Trophoblast cell (in vitro differentiated cells and primary cell): Measurements from ENCODE around the gene UTS2.

Source experiments
- DNase-seq, 2 donors: peaks; one replicate each; pipeline ENCODE4 v3.0.0-alpha.2; 2016
- H2AFZ ChIP-seq: 2 replicates; pipeline ENCODE4 v1.6.1; 2013; ENCODE audit warnings: low read length, moderate library complexity, mild to moderate bottlenecking; ENCODE audit not compliant: insufficient read depth, poor library complexity
- H2AK5ac ChIP-seq: 2 replicates; pipeline ENCODE4 v1.6.1; 2013; ENCODE audit warnings: mild to moderate bottlenecking, low read length
- H2BK120ac ChIP-seq: 2 replicates; pipeline ENCODE4 v1.6.1; 2013; ENCODE audit warnings: low read length, mild to moderate bottlenecking, moderate library complexity; ENCODE audit not compliant: insufficient read depth, poor library complexity
- H2BK12ac ChIP-seq: 2 replicates; pipeline ENCODE4 v1.6.1; 2013; ENCODE audit warnings: mild to moderate bottlenecking, low read length, moderate library complexity
- H2BK5ac ChIP-seq: 2 replicates; pipeline ENCODE4 v1.6.1; 2013; ENCODE audit warnings: low read length, low read depth, moderate library complexity, mild to moderate bottlenecking; ENCODE audit not compliant: poor library complexity
- H3K14ac ChIP-seq: 2 replicates; pipeline ENCODE4 v1.6.1; 2013; ENCODE audit warnings: mild to moderate bottlenecking, low read length
- H3K18ac ChIP-seq: 2 replicates; pipeline ENCODE4 v1.6.1; 2013; ENCODE audit warnings: mild to moderate bottlenecking, low read length
- H3K23ac ChIP-seq: 2 replicates; pipeline ENCODE4 v1.6.1; 2013; ENCODE audit warnings: low read length
- H3K27ac ChIP-seq: 2 replicates; pipeline ENCODE4 v1.5.1; 2013; ENCODE audit warnings: low read depth, mild to moderate bottlenecking, inconsistent platforms, low read length, moderate library complexity
- H3K27me3 ChIP-seq: 2 replicates; pipeline ENCODE4 v1.6.1; 2013; ENCODE audit warnings: inconsistent platforms, mild to moderate bottlenecking, low read length, moderate library complexity; ENCODE audit not compliant: insufficient read depth
- H3K36me3 ChIP-seq, 2 experiments: 1 replicate in 1 of 2; 2 replicates in 1 of 2; pipeline ENCODE4 v1.6.1; 2013; ENCODE audit warnings: low read length in 2 of 2, mild to moderate bottlenecking in 2 of 2, moderate library complexity in 1 of 2; ENCODE audit not compliant: insufficient read depth in 2 of 2, control insufficient read depth in 1 of 2
- H3K4ac ChIP-seq: 2 replicates; pipeline ENCODE4 v1.6.1; 2013; ENCODE audit warnings: low read depth, mild to moderate bottlenecking, low read length, moderate library complexity
- H3K4me1 ChIP-seq, 2 experiments: 1 replicate in 1 of 2; 2 replicates in 1 of 2; pipeline ENCODE4 v1.6.1; 2013; ENCODE audit warnings: low read length in 2 of 2, mild to moderate bottlenecking in 2 of 2, moderate library complexity in 1 of 2; ENCODE audit not compliant: insufficient read depth in 2 of 2, control insufficient read depth in 1 of 2
- H3K4me2 ChIP-seq: 2 replicates; pipeline ENCODE4 v1.6.1; 2013; ENCODE audit warnings: inconsistent platforms, mild to moderate bottlenecking, low read length, moderate library complexity
- H3K4me3 ChIP-seq: 2 replicates; pipeline ENCODE4 v1.5.1; 2013; ENCODE audit warnings: mild to moderate bottlenecking, low read depth, low read length, inconsistent platforms
- H3K79me1 ChIP-seq: one replicate; pipeline ENCODE4 v1.6.1; 2013; ENCODE audit warnings: low read length
- H3K79me2 ChIP-seq: 2 replicates; pipeline ENCODE4 v1.6.1; 2013; ENCODE audit warnings: low read length, mild to moderate bottlenecking; ENCODE audit not compliant: control insufficient read depth, insufficient read depth, poor library complexity
- H3K9ac ChIP-seq: 2 replicates; pipeline ENCODE4 v1.6.1; 2013; ENCODE audit warnings: mild to moderate bottlenecking, low read length
- H3K9me3 ChIP-seq: 2 replicates; pipeline ENCODE4 v1.6.1; 2013; ENCODE audit warnings: low read depth, mild to moderate bottlenecking, control low read depth, inconsistent platforms, low read length; ENCODE audit not compliant: insufficient read depth
- H4K12ac ChIP-seq: 2 replicates; pipeline ENCODE4 v1.6.1; 2013; ENCODE audit warnings: low read depth, mild to moderate bottlenecking, low read length, moderate library complexity
- H4K8ac ChIP-seq: 2 replicates; pipeline ENCODE4 v1.6.1; 2013; ENCODE audit warnings: low read depth, mild to moderate bottlenecking, low read length, moderate library complexity
- H4K91ac ChIP-seq: one replicate; pipeline ENCODE4 v1.6.1; 2013; ENCODE audit warnings: low read depth, mild to moderate bottlenecking, low read length, moderate library complexity
- WGBS: extraction: QIAGEN DNeasy Blood & Tissue Kit; methylation state at CpG from one replicate; pipeline ENCODE4 v1.1.7; 2013; ENCODE audit warnings: missing lambda C conversion rate; ENCODE audit not compliant: insufficient read length, insufficient coverage; ENCODE audit errors: extremely low coverage; 5-methylcytosine and 5-hydroxymethylcytosine counted together

The UTS2 gene

DNA sequence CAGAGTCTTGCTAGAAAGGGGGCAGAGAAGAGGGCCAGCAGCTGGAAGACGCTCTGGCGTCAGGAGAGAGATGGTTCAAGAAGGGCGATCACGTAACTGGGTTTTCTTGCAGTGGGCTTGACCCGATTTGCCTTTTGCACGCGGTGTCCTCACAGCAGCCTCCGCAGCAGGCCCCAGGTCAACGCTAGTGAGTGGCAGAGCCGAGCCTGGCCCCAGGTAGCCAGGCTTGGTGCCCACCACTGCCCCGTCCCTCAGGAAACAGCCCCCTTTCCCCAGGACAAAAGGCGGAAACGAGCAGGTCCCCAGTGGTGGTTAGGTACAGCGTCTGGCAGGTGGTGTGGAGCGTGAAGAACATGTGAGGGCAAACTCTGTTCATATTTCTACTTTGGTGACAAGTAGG lies 8.6 kb upstream of the UTS2 start:
- Histone ChIP-seq H3K27me3 (no peaks in the 10 kb centered on the region), H4K8ac (no peak overlapping the region), H2AK5ac (no peak overlapping the region), H3K4me2 (no peak overlapping the region), H3K79me2 (no peaks in the 10 kb centered on the region), H3K14ac (no peak overlapping the region), H2BK12ac (no peak overlapping the region), H2AFZ (no peak overlapping the region), H3K27ac (no peak overlapping the region), H3K4me3 (no peak overlapping the region), H4K12ac (no peak overlapping the region), H4K91ac (no peak overlapping the region), H3K4ac (no peak overlapping the region), H3K79me1 (no peaks in the 10 kb centered on the region), H2BK5ac (no peak overlapping the region), H3K4me1 (no peaks in the 10 kb centered on the region), H3K18ac (no peak overlapping the region), H3K23ac (no peak overlapping the region), H3K9ac (no peak overlapping the region), H3K36me3 (no peaks in the 10 kb centered on the region), H2BK120ac (no peak overlapping the region), H3K9me3 (no peaks in the 10 kb centered on the region)
- WGBS = no CpG with 5 or more reads among the region's 15 CpGs
- no peak for DNase-seq

DNA sequence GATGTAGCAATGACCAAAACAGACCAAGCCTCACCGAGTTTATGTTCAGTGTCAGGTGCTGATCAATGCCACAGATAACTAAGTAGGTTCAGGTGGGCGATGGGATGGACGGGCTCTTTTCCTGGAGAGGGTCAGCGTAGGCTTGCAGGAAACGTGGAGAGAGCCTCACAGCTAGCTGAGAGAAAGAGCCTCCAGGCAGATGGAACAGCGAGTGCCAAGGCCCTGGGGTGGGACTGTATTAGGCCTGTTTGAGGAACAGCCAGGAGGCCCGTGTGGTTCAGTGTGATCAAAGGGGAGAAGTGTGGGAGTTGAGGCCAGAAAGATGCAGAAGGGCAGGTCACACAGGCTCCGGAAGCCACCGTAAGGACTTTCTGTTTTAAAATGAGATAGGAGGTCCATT lies 7.3 kb upstream of the UTS2 start:
- no peak overlapping the region for H3K23ac ChIP-seq
- H3K14ac ChIP-seq = no peak overlapping the region
- H3K4me3 ChIP-seq = no peak overlapping the region
- H3K4me2 ChIP-seq = no peak overlapping the region
- WGBS = no CpG with 5 or more reads among the region's 9 CpGs
- H4K12ac ChIP-seq = no peak overlapping the region
- H2BK12ac ChIP-seq = no peak overlapping the region
- no peaks in the 10 kb centered on the region for H3K36me3 ChIP-seq
- H3K79me2 ChIP-seq = no peaks in the 10 kb centered on the region
- no peak overlapping the region for H3K9ac ChIP-seq
- no peaks in the 10 kb centered on the region for H3K9me3 ChIP-seq
- no peak overlapping the region for H2BK5ac ChIP-seq
- no peak overlapping the region for H2BK120ac ChIP-seq
- no peaks in the 10 kb centered on the region for H3K79me1 ChIP-seq
- no peak overlapping the region for H3K18ac ChIP-seq
- H4K8ac ChIP-seq = no peak overlapping the region
- H4K91ac ChIP-seq = no peak overlapping the region
- H3K4me1 ChIP-seq = no peaks in the 10 kb centered on the region
- H3K27me3 ChIP-seq = no peaks in the 10 kb centered on the region
- DNase-seq = no peak
- no peak overlapping the region for H3K4ac ChIP-seq
- no peak overlapping the region for H2AK5ac ChIP-seq
- no peak overlapping the region for H3K27ac ChIP-seq
- H2AFZ ChIP-seq = no peak overlapping the region

DNA sequence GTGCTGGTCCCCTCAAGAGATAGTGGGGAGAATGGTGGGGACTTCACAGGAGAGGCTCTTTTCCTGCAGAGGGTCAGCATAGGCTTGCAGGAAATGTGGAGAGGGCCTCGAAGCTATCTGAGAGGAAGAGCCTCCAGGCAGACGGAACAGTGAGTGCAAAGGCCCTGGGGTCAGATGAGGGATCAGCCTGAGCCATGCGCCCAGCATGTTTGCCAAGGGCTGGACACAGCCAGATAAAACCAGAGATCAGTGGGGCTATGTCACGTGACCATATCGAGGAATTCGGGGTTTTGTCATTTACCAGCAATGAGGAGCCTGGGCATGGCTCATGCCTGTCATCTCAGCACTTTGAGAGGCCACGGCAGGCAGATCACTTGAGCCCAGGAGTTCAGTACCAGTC lies 6.5 kb upstream of the UTS2 start:
- Histone ChIP-seq H3K79me1 (no peaks in the 10 kb centered on the region), H3K14ac (no peak overlapping the region), H3K27me3 (no peaks in the 10 kb centered on the region), H3K9me3 (no peaks in the 10 kb centered on the region), H4K12ac (no peak overlapping the region), H3K79me2 (no peaks in the 10 kb centered on the region), H2AFZ (no peak overlapping the region), H3K27ac (no peak overlapping the region), H3K4me3 (no peak overlapping the region), H2BK5ac (no peak overlapping the region), H2BK12ac (no peak overlapping the region), H2AK5ac (no peak overlapping the region), H3K36me3 (no peaks in the 10 kb centered on the region), H3K23ac (no peak overlapping the region), H3K4me2 (no peak overlapping the region), H3K4ac (no peak overlapping the region), H4K8ac (no peak overlapping the region), H3K18ac (no peak overlapping the region), H2BK120ac (no peak overlapping the region), H3K9ac (no peak overlapping the region), H4K91ac (no peak overlapping the region), H3K4me1 (no peaks in the 10 kb centered on the region)
- DNase-seq = peak in 1 of 2 donors; percentile 3
- WGBS = no CpG with 5 or more reads among the region's 7 CpGs

DNA sequence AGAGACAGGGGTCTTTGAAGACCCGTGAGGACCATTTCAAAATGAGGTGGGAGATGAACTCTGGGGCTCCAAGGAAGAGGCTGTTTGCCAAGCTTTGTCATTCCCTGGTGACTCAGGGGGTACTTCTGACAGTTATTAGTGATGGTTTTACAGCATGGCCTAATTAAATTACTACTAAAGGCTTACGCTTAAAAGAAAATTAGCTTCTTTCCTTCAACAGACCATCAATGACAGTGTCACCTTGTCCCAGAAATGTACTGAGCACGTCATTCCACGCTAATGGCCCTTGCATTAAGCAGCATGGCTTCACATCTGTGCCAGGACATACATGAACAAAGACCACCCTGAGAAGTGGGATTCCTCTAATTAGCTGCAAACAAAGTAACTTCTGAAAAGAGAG lies 5.1 kb upstream of the UTS2 start:
- no peak overlapping the region for H2AFZ ChIP-seq
- H3K9me3 ChIP-seq = no peaks in the 10 kb centered on the region
- H2BK120ac ChIP-seq = no peak overlapping the region
- H3K4me3 ChIP-seq = no peak overlapping the region
- no peak overlapping the region for H3K4ac ChIP-seq
- H3K14ac ChIP-seq = no peak overlapping the region
- no CpG with 5 or more reads among the region's 4 CpGs for WGBS
- H3K9ac ChIP-seq = no peak overlapping the region
- H3K23ac ChIP-seq = no peak overlapping the region
- no peak overlapping the region for H3K18ac ChIP-seq
- H2AK5ac ChIP-seq = no peak overlapping the region
- H4K12ac ChIP-seq = no peak overlapping the region
- H3K36me3 ChIP-seq = no peaks in the 10 kb centered on the region
- no peak for DNase-seq
- no peak overlapping the region for H3K4me2 ChIP-seq
- H3K27ac ChIP-seq = no peak overlapping the region
- H4K8ac ChIP-seq = no peak overlapping the region
- no peak overlapping the region for H2BK5ac ChIP-seq
- no peak overlapping the region for H4K91ac ChIP-seq
- no peaks in the 10 kb centered on the region for H3K4me1 ChIP-seq
- no peaks in the 10 kb centered on the region for H3K27me3 ChIP-seq
- no peaks in the 10 kb centered on the region for H3K79me2 ChIP-seq
- H3K79me1 ChIP-seq = no peaks in the 10 kb centered on the region
- H2BK12ac ChIP-seq = no peak overlapping the region
